ENCODE results near the gene GSTO2.
"Not testable (repeated sequence)": the region's sequence is repeated elsewhere in the genome, so short reads cannot be mapped to it uniquely, and the experiment has no call there.

The GSTO2 gene

DNA sequence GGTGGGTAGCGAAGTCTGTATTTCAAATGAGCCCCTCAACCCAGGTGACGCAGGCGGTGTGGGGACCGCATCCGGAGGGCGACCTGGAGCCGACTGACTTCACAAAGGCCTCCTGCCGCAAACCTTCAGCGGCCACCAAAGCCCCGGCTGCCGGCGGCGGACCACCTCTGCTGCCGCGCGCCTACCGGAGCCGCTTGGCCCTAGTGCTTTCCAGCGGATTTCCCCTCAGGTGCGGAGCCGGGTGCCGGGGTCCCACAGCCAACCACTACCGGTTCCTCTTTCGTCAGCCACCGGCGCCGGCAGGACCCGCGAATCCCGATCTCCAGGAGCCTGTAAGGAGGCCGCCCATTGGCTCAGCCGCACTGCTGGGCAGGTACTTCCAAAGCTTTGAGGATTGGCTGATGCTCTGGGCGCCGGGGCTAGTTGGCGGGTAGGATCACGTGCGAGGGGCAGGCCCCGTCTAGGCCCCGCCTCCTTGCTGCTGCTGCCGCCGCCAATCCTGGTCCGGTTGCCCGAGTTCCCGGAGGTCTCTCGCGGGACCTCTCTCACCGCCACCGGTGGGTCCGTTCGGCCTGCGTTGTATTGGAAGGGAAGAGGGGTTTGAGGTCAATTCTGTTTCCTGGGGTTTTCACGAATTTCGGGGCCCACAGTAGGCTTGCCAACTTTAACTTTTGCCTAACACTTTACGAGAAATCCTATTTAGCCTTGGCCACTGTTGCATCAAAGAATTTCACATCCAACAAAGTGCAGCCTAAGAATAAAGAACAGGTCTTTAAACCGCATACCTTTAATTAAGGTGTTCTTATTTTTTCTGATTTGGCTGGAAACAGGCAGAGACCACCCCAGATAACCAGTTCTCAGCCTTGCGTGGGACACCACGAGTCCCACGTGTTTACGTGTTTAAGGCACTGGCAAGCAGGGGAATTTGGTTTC is at the start of gene GSTO2:
Gene GSTO2, plus strand, starts transcription at position 472 of the 933 bp plus-strand sequence. CDS start 5,732 bp downstream, outside the sequence.
- DNase-seq (ENCODE audit: low read depth) = peak; percentile 96
- H3K4me3 ChIP-seq (ENCODE audit: low read depth, low read length) = peak within 1 kb of the TSS; percentile 75

DNA sequence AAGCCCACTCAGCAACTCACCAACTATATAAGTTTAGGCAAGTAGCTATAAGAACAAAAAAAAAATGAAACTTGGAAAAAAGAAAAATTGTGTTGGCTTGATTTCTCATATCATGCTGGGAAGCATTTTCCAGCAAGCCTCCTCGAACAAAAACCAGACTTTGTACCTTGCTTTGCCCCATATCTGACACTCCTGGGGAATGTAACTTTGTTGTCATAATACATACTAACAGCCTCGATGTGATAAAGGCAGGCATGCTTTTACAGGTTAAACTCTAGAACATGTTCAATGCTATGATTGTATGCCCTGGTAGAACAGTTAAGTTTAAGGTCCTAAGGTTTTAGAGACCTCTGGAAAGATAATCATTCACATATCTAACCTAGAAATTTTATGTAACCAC is 48.5 kb upstream of the GSTO2 start:
- no peak for DNase-seq (ENCODE audit: low read depth)
- H3K4me3 ChIP-seq (ENCODE audit: low read depth, low read length) = no peak overlapping the region

DNA sequence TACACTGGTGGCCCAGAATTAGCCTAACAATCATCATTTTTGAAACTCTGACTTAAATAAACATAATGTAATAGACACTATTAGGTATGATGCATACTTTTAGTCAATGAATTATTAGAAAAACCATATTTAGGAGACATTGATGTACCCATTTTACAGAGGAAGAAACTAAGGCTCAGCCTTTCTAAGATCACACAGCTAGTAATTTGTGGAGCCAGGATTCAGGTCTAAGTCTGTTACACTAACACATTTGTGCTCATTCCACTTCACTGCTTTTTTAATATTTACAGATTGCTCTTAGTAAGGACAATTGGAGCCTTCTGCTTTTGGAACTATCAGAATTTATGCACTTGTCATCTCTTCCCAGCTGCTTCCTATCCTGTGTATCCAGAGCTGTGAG is 45.7 kb upstream of the GSTO2 start:
- no peak for DNase-seq (ENCODE audit: low read depth)
- no peak overlapping the region for H3K4me3 ChIP-seq (ENCODE audit: low read depth, low read length)

DNA sequence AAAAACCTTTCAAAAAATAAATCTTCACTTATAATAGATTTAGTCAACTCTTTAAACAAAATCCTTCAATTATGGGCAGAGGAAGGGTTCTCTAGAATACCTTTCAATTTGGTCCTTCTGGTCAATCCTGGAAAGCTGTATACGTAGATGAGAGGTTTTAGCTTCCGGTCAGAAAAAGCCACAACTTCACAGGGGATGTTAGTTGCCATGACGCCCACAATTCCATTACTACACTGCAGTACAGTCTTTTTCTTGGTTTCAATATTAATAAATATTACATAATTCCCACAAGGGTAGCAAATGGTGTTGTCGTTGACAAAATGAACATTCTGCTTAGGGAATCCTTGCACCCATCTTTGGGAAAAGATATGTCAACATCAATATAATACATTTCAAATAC is 38.5 kb upstream of the GSTO2 start:
- H3K4me3 ChIP-seq (ENCODE audit: low read depth, low read length) = no peak overlapping the region
- no peak for DNase-seq (ENCODE audit: low read depth)

DNA sequence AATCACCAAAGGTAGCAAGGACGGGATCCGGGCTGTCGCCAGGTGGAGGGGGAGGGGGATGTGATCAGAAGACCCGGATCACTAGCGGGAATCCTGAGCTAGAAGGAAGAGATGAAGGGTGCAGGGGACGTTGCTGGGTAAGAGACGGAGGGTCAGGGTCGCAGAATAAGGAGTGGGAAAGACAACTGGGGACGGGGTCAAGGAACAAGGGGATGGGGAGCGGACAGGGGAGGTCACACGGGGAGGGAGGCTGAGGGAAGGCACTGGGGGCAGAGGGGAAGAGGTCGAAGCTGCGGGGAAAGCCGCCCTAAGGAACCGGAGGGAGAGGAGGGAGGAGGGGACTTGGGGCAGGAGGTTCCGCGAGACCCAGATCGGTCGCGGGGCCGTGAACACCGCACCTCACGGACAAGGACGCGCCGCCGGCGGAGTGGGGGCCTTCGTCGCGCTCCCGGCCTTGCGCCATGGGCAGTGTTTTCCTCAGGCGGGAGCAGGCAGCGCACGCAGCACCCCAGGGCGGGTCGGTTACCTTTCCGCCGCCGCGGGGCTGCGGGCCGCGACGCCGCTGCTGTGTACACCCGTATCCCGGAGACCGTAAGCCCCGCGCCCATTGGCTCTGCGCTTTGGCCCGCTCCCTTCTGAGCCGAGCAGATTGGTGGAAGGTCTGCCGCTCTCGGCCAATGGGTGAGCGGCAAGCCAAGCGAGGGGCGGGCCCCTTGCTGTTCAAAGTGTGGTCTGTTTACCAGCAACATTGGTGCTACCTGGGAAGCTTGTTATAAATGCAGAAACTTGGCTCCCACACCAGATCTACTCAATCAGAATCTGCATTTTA is 37.0 kb upstream of the GSTO2 start, which contains the start of gene CFAP43:
Gene CFAP43, minus strand, starts transcription at position 581 of the 829 bp plus-strand sequence. Its CDS starts 118 bp downstream, at position 463.
- DNase-seq (ENCODE audit: low read depth) = peak; percentile 82
- H3K4me3 ChIP-seq (ENCODE audit: low read depth, low read length) = peak within 1 kb of the TSS; percentile 90

DNA sequence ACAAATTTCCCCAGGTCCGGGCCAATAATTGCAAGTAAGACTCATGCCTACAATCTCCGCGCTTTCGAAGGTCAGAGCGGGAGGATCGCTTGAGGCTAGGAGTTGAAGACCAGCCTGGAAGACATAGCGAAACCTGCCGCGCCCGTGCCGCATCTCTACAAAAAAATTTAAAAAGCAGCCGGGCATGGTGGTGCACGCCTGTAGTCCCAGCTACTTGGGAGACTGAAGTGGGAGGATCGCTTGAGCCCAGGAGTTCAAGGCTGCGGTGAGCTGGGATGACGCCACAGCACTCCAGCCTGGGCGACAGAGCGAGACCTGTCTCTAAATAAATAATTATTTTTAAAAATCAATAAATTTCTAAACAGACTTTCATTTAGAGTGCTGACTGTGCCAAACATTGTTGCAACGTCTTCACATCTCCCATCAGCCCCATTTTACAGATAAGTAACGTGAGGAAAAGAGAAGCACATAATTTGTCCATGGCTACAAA is 36.3 kb upstream of the GSTO2 start:
- peak overlapping the region; percentile 90 for H3K4me3 ChIP-seq (ENCODE audit: low read depth, low read length)
- no peak for DNase-seq (ENCODE audit: low read depth)

DNA sequence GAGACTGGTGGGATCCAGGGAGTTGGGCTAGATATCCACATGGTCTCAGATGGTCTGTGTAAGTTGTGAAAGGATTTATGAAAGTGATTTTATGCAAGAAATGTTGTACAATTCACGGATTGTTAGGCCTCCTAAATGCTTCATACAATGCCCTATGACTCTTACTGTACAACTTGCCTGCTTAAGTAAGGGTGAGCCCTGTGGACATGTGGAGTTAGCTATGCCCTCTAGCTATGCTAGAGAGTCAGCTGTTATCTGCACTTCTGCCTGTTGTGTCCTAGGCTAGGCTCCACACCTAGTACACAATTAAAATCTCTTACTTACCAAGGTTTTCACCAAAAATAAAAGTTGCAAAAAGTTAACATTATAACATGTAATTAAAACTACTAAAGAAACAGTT is 35.2 kb upstream of the GSTO2 start:
- no peak overlapping the region for H3K4me3 ChIP-seq (ENCODE audit: low read depth, low read length)
- no peak for DNase-seq (ENCODE audit: low read depth)

DNA sequence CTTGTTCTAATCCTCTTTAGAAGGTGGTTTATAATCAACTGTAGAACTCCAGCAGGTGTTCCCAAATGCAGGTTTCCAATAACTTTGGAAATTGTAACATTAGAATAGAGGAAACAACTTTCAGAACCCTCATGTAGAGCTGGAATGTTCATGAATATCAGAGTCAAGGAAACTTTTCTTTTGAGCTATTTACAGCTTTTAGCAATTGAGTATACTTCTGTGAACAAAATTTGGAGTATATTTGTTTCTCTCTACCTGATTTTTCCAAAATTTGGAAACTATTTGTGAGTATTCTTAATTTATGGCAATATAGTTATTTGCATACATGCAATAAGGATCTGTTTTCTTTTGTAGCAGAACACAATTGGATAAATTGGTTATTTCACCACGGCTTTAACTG is 34.0 kb upstream of the GSTO2 start:
- no peak for DNase-seq (ENCODE audit: low read depth)
- H3K4me3 ChIP-seq (ENCODE audit: low read depth, low read length) = no peak overlapping the region

DNA sequence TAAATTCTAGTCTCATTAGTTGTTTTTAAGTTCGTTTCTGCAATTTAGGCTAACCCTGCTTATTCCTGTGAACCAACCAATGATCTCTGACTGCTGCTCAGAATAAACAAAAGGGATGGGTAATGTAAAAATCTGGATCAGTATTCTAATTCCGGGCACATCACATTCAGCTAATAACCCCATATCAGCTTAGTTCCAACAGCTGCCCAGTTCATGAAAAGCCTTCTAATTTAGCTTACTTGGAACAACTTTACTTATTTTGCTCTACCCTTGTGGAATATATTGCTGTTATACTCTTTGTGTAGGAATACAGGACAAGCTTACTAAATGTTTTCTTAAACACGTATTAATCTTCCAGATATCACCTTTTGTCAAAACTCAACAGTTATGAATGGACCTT is 33.2 kb upstream of the GSTO2 start:
- H3K4me3 ChIP-seq (ENCODE audit: low read depth, low read length) = no peak overlapping the region
- DNase-seq (ENCODE audit: low read depth) = no peak

DNA sequence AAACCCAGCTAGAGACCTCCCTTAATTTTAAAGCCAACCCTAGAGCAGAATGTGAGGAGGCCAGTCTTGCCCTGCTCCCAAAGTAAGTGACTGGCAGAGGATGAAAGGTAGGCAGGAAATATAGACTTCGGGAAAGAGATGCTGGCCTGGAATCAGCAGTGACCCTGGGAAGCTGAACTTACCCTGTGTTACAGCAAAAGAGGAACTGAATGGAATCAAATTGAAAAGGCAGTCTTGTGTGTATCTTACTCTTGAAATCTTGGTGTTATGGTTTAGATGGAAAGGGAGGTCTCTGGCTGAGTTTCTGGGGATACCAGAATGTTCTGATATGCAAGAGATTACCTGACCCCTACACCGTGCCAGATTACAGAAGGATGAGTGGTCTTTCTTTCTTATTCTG is 28.9 kb upstream of the GSTO2 start:
- no peak for DNase-seq (ENCODE audit: low read depth)
- H3K4me3 ChIP-seq (ENCODE audit: low read depth, low read length) = no peak overlapping the region

DNA sequence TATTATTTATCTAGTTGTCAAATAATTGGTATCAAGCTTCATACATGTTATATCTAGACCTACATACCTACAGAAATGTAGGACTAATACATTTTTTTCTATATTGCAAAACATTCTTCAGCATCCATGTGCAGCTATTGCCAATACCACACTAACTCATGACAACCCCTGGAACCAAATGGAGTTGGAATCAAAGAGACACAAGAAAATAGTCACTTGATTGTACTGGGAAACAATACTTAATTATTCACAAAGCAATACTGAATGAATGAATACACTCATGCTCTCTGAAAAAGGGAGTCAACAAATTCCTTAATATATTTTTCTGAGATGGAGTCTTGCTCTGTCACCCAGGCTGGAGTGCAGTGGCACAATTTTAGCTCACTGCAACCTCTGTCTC is 26.4 kb upstream of the GSTO2 start:
- no peak overlapping the region for H3K4me3 ChIP-seq (ENCODE audit: low read depth, low read length)
- no peak for DNase-seq (ENCODE audit: low read depth)

DNA sequence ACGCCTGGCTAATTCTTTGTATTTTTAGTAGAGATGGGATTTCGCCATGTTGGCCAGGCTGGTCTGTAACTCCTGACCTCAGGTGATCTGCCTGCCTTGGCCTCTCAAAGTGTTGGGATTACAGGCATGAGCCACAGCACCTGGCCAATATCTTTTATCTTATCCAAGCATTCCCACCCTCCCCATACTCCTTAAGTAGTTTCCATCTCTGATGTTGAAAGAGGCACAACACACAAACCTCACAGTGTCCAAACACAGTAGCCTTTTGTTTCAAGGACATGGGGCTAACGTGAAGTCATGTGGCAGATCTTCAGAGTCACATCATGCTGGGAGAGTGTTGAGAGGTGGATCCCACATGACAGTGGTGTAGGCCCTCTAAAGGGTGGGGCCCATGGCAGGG is 26.0 kb upstream of the GSTO2 start:
- not testable (repeated sequence) for DNase-seq (ENCODE audit: low read depth); H3K4me3 ChIP-seq (ENCODE audit: low read depth, low read length)

DNA sequence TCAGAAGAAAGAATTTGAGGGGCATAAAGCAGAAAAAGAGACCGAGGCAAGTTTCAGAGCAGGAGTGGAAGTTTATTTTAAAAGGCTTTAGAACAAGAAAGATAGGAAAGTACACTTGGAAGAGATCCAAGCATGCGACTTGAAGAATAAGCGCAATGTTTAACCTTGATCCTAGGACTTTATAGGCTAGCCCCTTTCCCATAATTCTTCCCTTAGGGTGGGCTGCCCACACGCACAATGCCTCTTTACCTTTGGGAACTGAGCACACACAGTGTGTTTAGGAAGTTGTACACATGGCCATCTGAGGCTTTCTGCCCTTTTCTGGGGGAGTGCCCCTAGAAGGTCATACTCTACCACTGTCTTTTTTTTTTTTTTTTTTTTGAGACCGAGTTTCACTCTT is 25.5 kb upstream of the GSTO2 start:
- no peak for DNase-seq (ENCODE audit: low read depth)
- no peak overlapping the region for H3K4me3 ChIP-seq (ENCODE audit: low read depth, low read length)

DNA sequence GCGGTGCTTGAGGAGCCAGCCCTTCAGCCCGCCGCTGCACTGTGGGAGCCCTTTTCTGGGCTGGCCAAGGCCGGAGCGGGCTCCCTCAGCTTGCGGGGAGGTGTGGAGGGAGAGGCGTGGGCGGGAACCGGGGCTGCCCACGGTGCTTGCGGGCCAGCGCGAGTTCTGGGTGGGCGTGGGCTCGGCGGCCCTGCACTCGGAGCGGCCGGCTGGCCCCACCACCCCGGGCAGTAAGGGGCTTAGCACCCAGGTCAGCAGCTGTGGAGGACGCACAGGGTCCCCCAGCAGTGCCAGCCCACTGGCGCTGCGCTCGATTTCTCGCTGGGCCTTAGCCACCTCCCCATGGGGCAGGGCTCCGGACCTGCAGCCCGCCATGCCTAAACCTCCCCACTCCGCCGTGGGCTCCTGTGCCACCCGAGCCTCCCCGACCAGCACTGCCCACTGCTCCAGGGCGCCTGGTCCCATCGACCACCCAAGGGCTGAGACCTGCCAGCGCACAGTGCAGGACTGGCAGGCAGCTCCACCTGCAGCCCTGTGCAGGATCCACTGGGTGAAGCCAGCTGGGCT is 23.8 kb upstream of the GSTO2 start:
- H3K4me3 ChIP-seq (ENCODE audit: low read depth, low read length) = no peak overlapping the region
- no peak for DNase-seq (ENCODE audit: low read depth)

DNA sequence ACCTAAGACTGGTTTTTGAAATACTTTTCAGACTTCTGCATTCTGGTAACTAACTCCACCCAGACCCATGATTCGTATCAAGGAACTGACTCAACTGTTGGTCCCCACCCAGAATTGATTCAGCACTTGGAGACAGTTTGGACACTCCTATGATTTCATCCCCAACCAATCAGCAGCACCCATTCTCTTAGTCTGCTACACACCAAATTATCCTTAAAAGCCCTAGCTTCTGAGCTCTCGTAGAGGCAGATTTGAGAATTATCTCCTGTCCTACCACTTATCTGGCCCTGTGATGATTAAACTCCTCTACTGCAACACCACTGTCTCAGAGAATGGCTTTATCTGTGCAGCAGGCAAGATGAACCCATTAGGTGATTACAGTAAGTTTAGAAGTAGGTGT is 22.0 kb upstream of the GSTO2 start:
- no peak for DNase-seq (ENCODE audit: low read depth)

DNA sequence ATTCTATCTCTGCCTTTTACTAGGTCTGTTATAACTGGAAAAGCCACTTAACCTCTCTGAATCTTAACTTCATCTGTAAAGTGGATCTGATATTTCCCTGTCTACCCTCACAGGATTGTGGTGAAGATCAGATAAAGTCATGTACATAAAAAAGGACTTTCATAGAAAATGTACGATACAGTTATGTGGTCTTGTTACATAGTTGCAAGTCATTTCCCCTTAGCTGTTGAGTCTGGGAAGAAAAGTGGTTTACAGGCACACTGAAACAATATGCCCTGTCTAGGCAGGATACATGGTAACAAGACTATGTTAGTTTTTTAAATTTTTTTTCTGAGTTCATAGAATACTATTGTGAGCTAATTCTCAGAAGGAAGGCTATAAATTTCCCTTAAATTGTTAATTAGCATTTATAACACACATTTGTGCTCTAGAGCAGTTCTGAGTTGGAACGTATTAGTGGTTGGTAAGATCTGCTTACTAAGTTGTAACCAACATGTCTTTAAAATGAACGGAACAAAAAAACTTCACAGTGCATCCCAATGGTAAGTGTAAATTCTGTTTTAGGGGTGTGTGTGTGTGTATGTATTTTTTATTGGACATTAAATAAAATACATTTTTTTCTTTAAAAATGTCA is 21.4 kb upstream of the GSTO2 start:
- DNase-seq (ENCODE audit: low read depth) = no peak
- H3K4me3 ChIP-seq (ENCODE audit: low read depth, low read length) = no peak overlapping the region

More for the DNA sequence above, 22.0 kb upstream of the GSTO2 start:
- no peak overlapping the region for H3K4me3 ChIP-seq (ENCODE audit: low read depth, low read length)

DNA sequence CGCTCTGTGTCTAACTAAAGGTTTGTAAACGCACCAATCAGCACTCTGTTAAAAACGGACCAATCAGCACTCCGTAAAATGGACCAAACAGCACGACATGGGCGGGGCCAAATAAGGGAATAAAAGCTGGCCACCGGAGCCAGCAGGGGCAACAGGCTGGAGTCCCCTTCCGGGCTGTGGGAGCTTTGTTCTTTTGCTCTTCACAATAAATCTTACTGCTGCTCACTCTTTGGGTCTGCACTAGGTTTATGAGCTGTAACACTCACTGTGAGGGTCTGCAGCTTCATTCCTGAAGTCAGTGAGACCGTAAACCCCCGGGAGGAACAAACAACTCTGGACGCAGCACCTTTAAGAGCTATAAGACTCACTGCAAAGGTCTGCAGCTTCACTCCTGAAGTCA is 20.1 kb upstream of the GSTO2 start:
- not testable (repeated sequence) for DNase-seq (ENCODE audit: low read depth); H3K4me3 ChIP-seq (ENCODE audit: low read depth, low read length)

DNA sequence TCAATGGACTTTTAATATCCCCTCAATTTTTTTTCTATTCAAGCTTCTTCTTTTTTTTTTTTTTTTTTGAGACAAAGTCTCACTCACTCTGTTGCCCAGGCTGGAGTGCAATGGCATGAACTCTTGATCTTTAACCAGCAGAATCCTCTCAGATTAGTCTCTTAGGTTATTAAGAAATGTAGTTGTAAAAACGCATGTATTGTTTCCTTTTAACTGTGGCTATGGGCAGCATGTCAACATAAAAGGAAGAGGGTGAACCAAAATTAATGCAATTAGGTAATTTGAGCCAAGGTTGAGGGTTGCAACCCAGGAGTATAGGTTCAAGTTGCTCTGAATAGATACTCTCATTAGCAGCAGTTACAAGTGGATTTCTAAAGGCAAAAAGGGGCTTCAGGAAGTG is 18.6 kb upstream of the GSTO2 start:
- DNase-seq (ENCODE audit: low read depth) = no peak
- no peak overlapping the region for H3K4me3 ChIP-seq (ENCODE audit: low read depth, low read length)

DNA sequence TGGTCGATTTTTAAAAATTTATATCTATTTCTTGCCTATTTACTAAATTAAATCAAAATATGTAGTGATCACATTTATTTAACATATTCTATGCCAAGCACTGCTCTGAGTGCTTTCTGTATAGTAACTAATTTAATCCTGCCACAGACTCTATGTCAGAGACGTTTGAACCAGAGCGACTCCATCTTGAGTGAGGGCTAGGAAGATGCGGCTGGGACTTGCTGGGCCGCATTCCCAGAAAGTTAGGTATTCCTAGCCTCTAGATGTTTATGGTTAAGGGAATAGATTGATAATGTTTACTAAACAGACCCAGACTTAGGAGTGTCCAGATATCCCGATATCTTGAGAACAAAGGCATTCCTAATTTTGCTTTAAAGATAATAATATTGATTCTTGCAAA is 17.5 kb upstream of the GSTO2 start:
- no peak for DNase-seq (ENCODE audit: low read depth)
- no peak overlapping the region for H3K4me3 ChIP-seq (ENCODE audit: low read depth, low read length)
